Stimulated activated CD4-positive, alpha-beta T cell treated with anti-CD3 and anti-CD28 coated beads, Interleukin-1b, Interleukin-23, amount 100 ng/mL, for 4 hours (primary cell): ENCODE results near the gene RBBP5.
A peak's percentile ranks its signal among the peaks of the same experiment; 100 is the strongest.

Source experiments
- DNase-seq, 2 donors: peaks; one replicate each; pipeline ENCODE4 v3.0.0-alpha.2; 2020; ENCODE audit warnings: low read depth in 2 of 2

Gene RBBP5

GRCh38 chr1:205074513-205074912, 47.3 kb downstream of the RBBP5 start:
- DNase-seq: no peak

GRCh38 chr1:205074084-205074483, 47.7 kb downstream of the RBBP5 start:
- no peak for DNase-seq

GRCh38 chr1:205073511-205073910, 48.3 kb downstream of the RBBP5 start:
- no peak for DNase-seq

GRCh38 chr1:205072881-205073280, 48.9 kb downstream of the RBBP5 start:
- no peak for DNase-seq

- DNase-seq: no peak
Observed at GRCh38 chr1:205072286-205072685, 49.5 kb downstream of the RBBP5 start.

GRCh38 chr1:205071801-205072200, 50.0 kb downstream of the RBBP5 start:
- no peak for DNase-seq

- no peak for DNase-seq
Observed at GRCh38 chr1:205071028-205071409, 50.8 kb downstream of the RBBP5 start.

GRCh38 chr1:205069371-205070125, 52.2 kb downstream of the RBBP5 start:
- no peak for DNase-seq

GRCh38 chr1:205068457-205069040, 53.2 kb downstream of the RBBP5 start:
- DNase-seq: no peak

GRCh38 chr1:205068001-205068400, 53.8 kb downstream of the RBBP5 start:
- DNase-seq: no peak

- no peak for DNase-seq
Observed at GRCh38 chr1:205067031-205067430, 54.7 kb downstream of the RBBP5 start.

GRCh38 chr1:205066141-205066818, 55.5 kb downstream of the RBBP5 start:
- DNase-seq: no peak

- DNase-seq: no peak
Observed at GRCh38 chr1:205065666-205066065, 56.1 kb downstream of the RBBP5 start.

GRCh38 chr1:205064741-205065316, 56.9 kb downstream of the RBBP5 start:
- DNase-seq: no peak

- no peak for DNase-seq
Observed at GRCh38 chr1:205064301-205064700, 57.5 kb downstream of the RBBP5 start.

GRCh38 chr1:205062895-205063294, 58.9 kb downstream of the RBBP5 start:
- DNase-seq: no peak

GRCh38 chr1:205062319-205062718, 59.5 kb downstream of the RBBP5 start:
- DNase-seq: no peak

GRCh38 chr1:205061665-205062069, 60.1 kb downstream of the RBBP5 start:
- DNase-seq: peak; percentile 43 to 54

GRCh38 chr1:205061227-205061626, 60.6 kb downstream of the RBBP5 start:
- DNase-seq: no peak

GRCh38 chr1:205060746-205061145, 61.0 kb downstream of the RBBP5 start:
- no peak for DNase-seq

GRCh38 chr1:205059660-205060059, 62.1 kb downstream of the RBBP5 start:
- DNase-seq: no peak

GRCh38 chr1:205058853-205059252, 62.9 kb downstream of the RBBP5 start:
- no peak for DNase-seq
